Endothelial cell of umbilical vein (primary cell): ENCODE results near the gene ATP1A3.

Experiments
- EZH2 ChIP-seq: IDR thresholded peaks from 2 replicates; pipeline ENCODE4 v1.6.1; 2012; ENCODE audit warnings: borderline replicate concordance, low read depth, mild to moderate bottlenecking, moderate library complexity, low read length, inconsistent platforms; ENCODE audit not compliant: severe bottlenecking
- POLR2A ChIP-seq: IDR thresholded peaks from 2 replicates; pipeline ENCODE4 v1.6.1; 2012; ENCODE audit warnings: low read depth, mild to moderate bottlenecking, control low read depth, low read length
- TF ChIP-seq, protein P1 (sequence below): IDR thresholded peaks from 2 replicates; pipeline ENCODE4 v1.6.1; 2011; ENCODE audit not compliant: insufficient read depth, insufficient read length
- TF ChIP-seq, protein P2 (sequence below), 2 donors: IDR thresholded peaks; 1 replicate in 1 of 2; 2 replicates in 1 of 2; pipeline ENCODE4 v1.5.1; 2011; ENCODE audit warnings: low read length in 2 of 2, mild to moderate bottlenecking in 2 of 2, moderate library complexity in 2 of 2, control low read depth in 1 of 2, inconsistent platforms in 1 of 2, low read depth in 1 of 2; ENCODE audit not compliant: insufficient read depth in 1 of 2; ENCODE audit errors: extremely low read depth in 1 of 2

DNA sequence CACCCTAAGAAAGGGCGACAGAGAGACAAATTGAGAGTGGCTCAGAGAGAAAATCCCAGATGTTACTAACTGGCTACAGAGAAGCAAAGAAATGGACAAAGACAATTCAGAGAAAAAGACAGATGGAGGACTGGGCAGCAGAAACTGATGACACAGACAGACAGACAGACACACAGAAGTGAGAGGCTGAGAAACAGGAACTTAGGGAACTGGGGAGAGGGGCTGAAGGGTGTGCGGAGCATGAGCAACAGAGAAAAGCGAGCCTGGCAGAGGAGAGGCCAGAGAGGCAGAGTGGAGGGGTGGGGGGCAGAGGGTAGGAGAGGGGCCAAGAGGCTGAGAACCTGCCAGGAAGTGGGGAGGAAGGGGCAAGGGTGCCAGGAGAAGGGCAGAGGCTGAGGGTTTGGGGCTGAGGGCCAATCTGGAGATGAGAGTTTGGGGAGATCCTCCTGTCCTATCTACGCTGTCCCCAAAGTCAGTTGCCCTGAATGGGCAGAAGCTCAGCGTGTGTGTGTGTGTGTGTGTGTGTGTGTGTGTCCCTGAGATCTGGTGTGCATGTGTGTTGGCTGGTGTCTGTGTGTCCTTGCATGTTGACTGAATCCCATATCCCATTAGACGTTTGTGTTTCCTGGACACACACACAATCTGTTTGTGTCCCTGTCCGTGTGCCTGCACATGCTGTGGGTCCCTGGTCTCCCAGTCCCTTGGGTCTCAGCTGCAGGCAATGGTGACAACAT is 60.2 kb downstream of the ATP1A3 start:
- TF ChIP-seq, protein P1, sequence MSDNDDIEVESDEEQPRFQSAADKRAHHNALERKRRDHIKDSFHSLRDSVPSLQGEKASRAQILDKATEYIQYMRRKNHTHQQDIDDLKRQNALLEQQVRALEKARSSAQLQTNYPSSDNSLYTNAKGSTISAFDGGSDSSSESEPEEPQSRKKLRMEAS = no peak
- TF ChIP-seq, protein P2, sequence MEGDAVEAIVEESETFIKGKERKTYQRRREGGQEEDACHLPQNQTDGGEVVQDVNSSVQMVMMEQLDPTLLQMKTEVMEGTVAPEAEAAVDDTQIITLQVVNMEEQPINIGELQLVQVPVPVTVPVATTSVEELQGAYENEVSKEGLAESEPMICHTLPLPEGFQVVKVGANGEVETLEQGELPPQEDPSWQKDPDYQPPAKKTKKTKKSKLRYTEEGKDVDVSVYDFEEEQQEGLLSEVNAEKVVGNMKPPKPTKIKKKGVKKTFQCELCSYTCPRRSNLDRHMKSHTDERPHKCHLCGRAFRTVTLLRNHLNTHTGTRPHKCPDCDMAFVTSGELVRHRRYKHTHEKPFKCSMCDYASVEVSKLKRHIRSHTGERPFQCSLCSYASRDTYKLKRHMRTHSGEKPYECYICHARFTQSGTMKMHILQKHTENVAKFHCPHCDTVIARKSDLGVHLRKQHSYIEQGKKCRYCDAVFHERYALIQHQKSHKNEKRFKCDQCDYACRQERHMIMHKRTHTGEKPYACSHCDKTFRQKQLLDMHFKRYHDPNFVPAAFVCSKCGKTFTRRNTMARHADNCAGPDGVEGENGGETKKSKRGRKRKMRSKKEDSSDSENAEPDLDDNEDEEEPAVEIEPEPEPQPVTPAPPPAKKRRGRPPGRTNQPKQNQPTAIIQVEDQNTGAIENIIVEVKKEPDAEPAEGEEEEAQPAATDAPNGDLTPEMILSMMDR (IDR thresholded peaks at IDR 0.05; ENCODE audit: extremely low read depth in 1 of 2, insufficient read depth in 1 of 2, low read depth in 1 of 2, low read length in 2 of 2) = no peak
- TF ChIP-seq EZH2 (no peak), POLR2A (no peak)
